ENCODE measurements around the gene INPP5D. TPM values are rescaled to one million over a fixed set of nuclear protein-coding genes. Genes with fewer than 3 reads are reported as not detected.
A peak's percentile ranks its signal among the peaks of the same experiment; 100 is the strongest.

Gene INPP5D
- total and polyA plus RNA-seq, 2 donors (not counting 1 experiment from before 2014, with no cell fraction given): 152 to 444 TPM

GRCh38 chr2:233130481-233131020, 70.4 kb downstream of the INPP5D start:
- ChIA-PET CTCF (interaction anchor here (1.1 to 1.8 kb wide), 3 partner anchors 21 to 76 kb away, joined by 3 to 7 read pairs (median 6); no protein-coding TSS in a partner anchor), POLR2A (interaction anchor here (0.7 to 1.5 kb wide), 2 partner anchors 30 to 70 kb away, joined by 4 to 6 read pairs; partner anchors contain the start of gene INPP5D)
- 97% methylated on average over 7 of the region's 7 CpGs for WGBS (ENCODE audit: insufficient coverage)
- Histone ChIP-seq H3K9ac (ENCODE audit: low read length) (no peak overlapping the region), H3K4me2 (replicated peaks; ENCODE audit: low read depth, low read length, poor library complexity, severe bottlenecking) (no peak overlapping the region), H3K27me3 (replicated peaks in 1 of 4; ENCODE audit: control extremely low read depth in 1 of 4, control insufficient read depth in 3 of 4, insufficient read depth in 4 of 4, low read length in 3 of 4) (no peaks in the 10 kb centered on the region), H2AFZ (ENCODE audit: insufficient read depth, low read depth, low read length, poor library complexity, severe bottlenecking) (no peak overlapping the region), H3K4me3 (ENCODE audit: control extremely low read depth in 1 of 5, extremely low read depth in 1 of 5, insufficient read depth in 1 of 5, low read depth in 2 of 5, low read length in 4 of 5) (no peak overlapping the region), H4K20me1 (ENCODE audit: control insufficient read depth, insufficient read depth, low read length, poor library complexity, severe bottlenecking) (peaks cover 83% of the 10 kb centered on the region), H3K4me1 (ENCODE audit: control insufficient read depth in 2 of 2, insufficient read depth in 2 of 2, low read length in 2 of 2) (peaks cover 8 to 16% of the 10 kb centered on the region in 2 donors), H3K27ac (ENCODE audit: low read length in 2 of 2) (peak overlapping the region in 1 of 2 donors; percentile 3), H3K36me3 (replicated peaks in 1 of 2; ENCODE audit: control extremely low read depth in 1 of 2, control insufficient read depth in 1 of 2, extremely low read depth in 1 of 2, insufficient read depth in 2 of 2, low read length in 1 of 2) (peaks cover 11 to 98% of the 10 kb centered on the region in 2 experiments), H3K9me3 (ENCODE audit: control extremely low read depth in 1 of 3, control insufficient read depth in 2 of 3, insufficient read depth in 1 of 3, low read length in 2 of 3) (peaks cover 0 to under 1% (median 0%) of the 10 kb centered on the region in 3 donors), H3K79me2 (ENCODE audit: control insufficient read depth, insufficient read depth, low read length) (peaks cover 98% of the 10 kb centered on the region)
- Mint-ChIP-seq H3K4me3 (no peak overlapping the region), H3K9me3 (ENCODE audit: insufficient read depth) (no peaks in the 10 kb centered on the region), H3K27me3 (no peaks in the 10 kb centered on the region), H3K27ac (peak overlapping the region; percentile 67), H3K4me1 (peaks cover 17% of the 10 kb centered on the region)
- intact Hi-C loops (cut with micrococcal nuclease): no loop called here
- ATAC-seq (ENCODE audit: low read depth) (no peak), DNase-seq (no peak)
- TF ChIP-seq EZH2 (IDR thresholded peaks at IDR 0.05; ENCODE audit: borderline replicate concordance, insufficient read depth, low read depth, low read length, poor library complexity, severe bottlenecking): no peak
- TF ChIP-seq CTCF (IDR thresholded peaks at IDR 0.05): no peak
